Measurements from ENCODE around the gene SCN1B.

- TF ChIP-seq CEBPB (IDR thresholded peaks at IDR 0.05), result no peak
- TF ChIP-seq TEAD4 (IDR thresholded peaks at IDR 0.05), result no peak
- TF ChIP-seq TCF12 (IDR thresholded peaks at IDR 0.05; ENCODE audit: low read depth), result no peak
- no peak for TF ChIP-seq EGR1 (IDR thresholded peaks at IDR 0.05)
- no peak for TF ChIP-seq TAF1 (IDR thresholded peaks at IDR 0.05; ENCODE audit: low read depth)
- no peak for TF ChIP-seq RAD21 (IDR thresholded peaks at IDR 0.05; ENCODE audit: low read depth)
- TF ChIP-seq USF1 (IDR thresholded peaks at IDR 0.05), result no peak
- TF ChIP-seq EP300 (IDR thresholded peaks at IDR 0.05; ENCODE audit: borderline replicate concordance), result no peak
- no peak for TF ChIP-seq MAX (IDR thresholded peaks at IDR 0.05)
- no peak for TF ChIP-seq CREB1 (IDR thresholded peaks at IDR 0.05; ENCODE audit: low read depth)
- TF ChIP-seq FOXM1 (IDR thresholded peaks at IDR 0.05; ENCODE audit: borderline replicate concordance, low read depth), result no peak
- no peak for TF ChIP-seq YY1 (IDR thresholded peaks at IDR 0.05; ENCODE audit: low read depth)
Measured at GRCh38 chr19:35046461-35046860, 16.2 kb downstream of the SCN1B start.

Data from Ishikawa (cell line).